ENCODE results near the gene HOXD12.

- TF ChIP-seq CTCF (IDR thresholded peaks at IDR 0.05) (no peak), POLR2A (IDR thresholded peaks at IDR 0.05) (no peak), POLR2AphosphoS5 (IDR thresholded peaks at IDR 0.05) (no peak)
Observed at GRCh38 chr2:176149481-176149938, 49.9 kb downstream of the HOXD12 start.

Data from prostate gland (tissue), 2 donors.